Measurements from ENCODE around the gene CLRN3.

CLRN3 gene, protein sequence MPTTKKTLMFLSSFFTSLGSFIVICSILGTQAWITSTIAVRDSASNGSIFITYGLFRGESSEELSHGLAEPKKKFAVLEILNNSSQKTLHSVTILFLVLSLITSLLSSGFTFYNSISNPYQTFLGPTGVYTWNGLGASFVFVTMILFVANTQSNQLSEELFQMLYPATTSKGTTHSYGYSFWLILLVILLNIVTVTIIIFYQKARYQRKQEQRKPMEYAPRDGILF

DNA sequence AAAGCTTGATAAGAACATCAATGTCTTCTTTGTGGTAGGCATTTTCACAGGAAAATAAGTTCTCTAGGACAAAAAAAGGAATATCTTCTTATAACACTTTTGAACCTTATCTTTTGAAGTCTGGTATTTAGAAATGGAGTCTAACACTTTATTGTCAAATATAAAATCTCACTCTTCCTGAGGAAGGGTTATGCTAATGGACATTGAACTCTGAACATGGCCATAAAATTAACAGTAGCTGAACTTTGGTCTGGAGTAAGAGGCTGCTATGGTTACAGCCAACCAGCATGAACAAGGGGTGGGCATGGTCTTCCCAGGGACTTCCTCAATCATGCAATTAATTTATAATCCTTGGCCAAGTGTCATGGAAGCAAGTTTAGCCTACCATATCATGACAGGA lies at the start of gene CLRN3:
Gene CLRN3 (minus strand): TSS at position 199 of the 400 bp plus-strand sequence. CDS start 157 bp downstream, at position 42.
- DNase-seq (ENCODE audit: low read depth, low spot score) = no peak
- no peak within 1 kb of the TSS for H3K4me3 ChIP-seq (ENCODE audit: low read depth, low read length)
- TF ChIP-seq, protein P1, sequence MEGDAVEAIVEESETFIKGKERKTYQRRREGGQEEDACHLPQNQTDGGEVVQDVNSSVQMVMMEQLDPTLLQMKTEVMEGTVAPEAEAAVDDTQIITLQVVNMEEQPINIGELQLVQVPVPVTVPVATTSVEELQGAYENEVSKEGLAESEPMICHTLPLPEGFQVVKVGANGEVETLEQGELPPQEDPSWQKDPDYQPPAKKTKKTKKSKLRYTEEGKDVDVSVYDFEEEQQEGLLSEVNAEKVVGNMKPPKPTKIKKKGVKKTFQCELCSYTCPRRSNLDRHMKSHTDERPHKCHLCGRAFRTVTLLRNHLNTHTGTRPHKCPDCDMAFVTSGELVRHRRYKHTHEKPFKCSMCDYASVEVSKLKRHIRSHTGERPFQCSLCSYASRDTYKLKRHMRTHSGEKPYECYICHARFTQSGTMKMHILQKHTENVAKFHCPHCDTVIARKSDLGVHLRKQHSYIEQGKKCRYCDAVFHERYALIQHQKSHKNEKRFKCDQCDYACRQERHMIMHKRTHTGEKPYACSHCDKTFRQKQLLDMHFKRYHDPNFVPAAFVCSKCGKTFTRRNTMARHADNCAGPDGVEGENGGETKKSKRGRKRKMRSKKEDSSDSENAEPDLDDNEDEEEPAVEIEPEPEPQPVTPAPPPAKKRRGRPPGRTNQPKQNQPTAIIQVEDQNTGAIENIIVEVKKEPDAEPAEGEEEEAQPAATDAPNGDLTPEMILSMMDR (IDR thresholded peaks at IDR 0.05; ENCODE audit: insufficient read depth, low read length, missing control alignments) = no peak
- ChIA-PET POLR2A (no interaction called here), CTCF (no interaction called here)

DNA sequence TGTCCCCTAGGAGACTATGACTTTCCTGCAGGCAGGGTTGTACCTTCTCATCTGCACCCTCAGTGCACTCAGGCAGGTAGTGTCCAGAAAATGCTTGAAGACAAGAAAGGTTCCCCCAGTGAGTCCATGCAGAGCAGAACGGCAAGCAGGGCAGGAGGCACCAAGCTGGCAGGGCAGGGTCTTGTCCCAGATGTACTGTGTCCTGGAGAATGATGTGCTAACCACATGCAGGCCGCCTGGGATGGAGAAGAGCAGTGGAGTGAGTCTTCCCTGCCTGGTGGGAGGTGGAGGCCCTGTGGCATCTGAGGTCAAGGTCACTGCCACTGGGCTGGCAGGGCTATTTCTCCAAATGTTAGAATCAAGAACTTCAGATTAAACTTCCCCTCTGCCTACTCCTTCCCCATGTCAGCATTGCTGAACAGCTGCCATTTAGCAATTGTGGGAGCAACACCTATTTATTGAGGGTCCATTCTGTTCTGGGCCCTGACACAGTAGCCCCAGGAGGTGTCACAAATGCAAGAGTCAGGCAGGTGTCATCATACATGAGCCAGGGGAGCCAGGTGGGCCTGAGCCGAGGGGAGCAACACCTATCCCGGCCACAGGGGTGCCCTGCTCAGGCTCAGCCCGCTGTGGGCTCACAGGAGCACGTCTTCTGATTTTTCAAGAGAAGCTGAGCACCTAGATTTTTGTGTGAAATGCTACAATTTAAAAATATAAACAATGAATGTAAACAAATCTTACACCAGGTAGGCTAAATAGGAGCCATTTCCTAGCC lies 48.3 kb upstream of the CLRN3 start:
- no peak overlapping the region for H3K4me3 ChIP-seq (ENCODE audit: low read depth, low read length)
- POLR2A ChIA-PET = interaction anchor here (0.6 kb wide), 1 partner anchor 1218 kb away, joined by 3 read pairs; no protein-coding TSS in a partner anchor
- DNase-seq (ENCODE audit: low read depth, low spot score) = no peak
- TF ChIP-seq, protein P1 (IDR thresholded peaks at IDR 0.05; ENCODE audit: insufficient read depth, low read length, missing control alignments) = no peak
- CTCF ChIA-PET = no interaction called here

DNA sequence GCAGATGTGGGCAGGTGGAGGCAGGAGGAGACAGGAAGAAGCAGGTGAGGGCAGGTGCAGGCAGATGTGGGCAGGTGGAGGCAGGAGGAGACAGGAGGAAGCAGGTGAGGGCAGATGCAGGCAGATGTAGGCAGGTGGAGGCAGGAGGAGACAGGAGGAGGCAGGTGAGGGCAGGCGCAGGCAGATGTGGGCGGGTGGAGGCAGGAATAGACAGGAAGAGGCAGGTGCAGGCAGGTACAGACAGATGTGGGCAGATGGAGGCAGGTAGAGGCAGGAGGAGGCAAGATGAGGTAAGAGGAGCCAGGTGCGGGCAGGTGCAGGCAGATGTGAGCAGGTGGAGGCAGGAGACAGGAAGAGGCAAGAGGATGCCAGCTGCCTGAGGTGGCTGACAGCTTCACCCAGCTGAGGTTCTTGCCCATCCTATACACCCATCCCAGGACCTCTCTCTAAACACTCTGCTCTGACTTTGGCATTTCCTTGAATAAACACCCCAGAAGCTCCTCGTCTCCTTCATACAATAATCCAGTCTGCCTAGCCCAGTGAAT lies 47.1 kb upstream of the CLRN3 start:
- TF ChIP-seq, protein P1 (IDR thresholded peaks at IDR 0.05; ENCODE audit: insufficient read depth, low read length, missing control alignments) = no peak
- ChIA-PET POLR2A (no interaction called here), CTCF (no interaction called here)
- no peak overlapping the region for H3K4me3 ChIP-seq (ENCODE audit: low read depth, low read length)
- no peak for DNase-seq (ENCODE audit: low read depth, low spot score)

DNA sequence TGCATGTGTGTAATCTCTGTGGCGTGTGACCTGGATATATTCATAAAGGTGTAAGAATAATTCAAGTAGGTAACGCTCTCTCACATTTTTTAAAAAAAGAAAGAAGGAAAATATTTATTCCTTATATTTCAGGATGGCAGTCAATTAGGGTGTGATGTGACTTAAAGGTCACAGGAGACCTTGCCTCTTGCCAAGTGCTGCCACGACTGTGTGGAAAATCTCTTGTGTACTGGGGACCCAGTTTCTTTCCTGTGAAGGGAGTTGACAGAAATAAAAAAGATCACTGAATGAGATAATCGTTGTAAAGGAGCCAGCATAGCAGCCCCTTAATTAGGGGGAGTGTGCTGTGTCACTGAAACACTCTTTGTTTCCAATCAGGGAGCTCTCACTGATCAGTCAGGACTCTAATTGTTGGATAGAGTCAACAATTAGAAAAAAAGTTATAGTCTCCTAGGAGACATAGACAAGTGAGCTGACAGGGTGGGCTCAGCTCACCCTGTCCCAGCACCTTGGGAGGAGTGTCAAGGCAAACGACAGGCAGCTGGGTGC lies 45.2 kb upstream of the CLRN3 start:
- H3K4me3 ChIP-seq (ENCODE audit: low read depth, low read length) = no peak overlapping the region
- CTCF ChIA-PET = no interaction called here
- POLR2A ChIA-PET = no interaction called here
- TF ChIP-seq, protein P1 (IDR thresholded peaks at IDR 0.05; ENCODE audit: insufficient read depth, low read length, missing control alignments) = no peak
- no peak for DNase-seq (ENCODE audit: low read depth, low spot score)

DNA sequence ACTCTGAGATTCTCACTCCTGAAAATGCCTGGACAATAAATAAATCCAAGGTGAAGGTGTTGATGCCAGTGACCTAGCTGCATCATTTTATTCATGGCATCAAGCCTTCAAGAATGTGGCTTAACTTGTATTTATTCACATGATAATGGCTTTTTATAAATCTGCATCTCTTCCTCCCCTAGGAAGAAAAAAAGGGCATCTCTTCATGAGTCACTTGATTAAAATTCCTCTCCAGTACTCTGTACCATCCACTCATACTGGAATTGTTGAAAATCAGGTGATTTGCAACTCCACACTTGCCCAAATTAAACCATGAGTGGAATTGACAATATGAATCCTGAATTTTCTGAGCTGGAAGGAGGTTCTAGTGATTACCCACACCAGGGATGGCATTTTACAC lies 44.3 kb upstream of the CLRN3 start:
- TF ChIP-seq, protein P1 (IDR thresholded peaks at IDR 0.05; ENCODE audit: insufficient read depth, low read length, missing control alignments) = no peak
- CTCF ChIA-PET = no interaction called here
- no peak overlapping the region for H3K4me3 ChIP-seq (ENCODE audit: low read depth, low read length)
- POLR2A ChIA-PET = no interaction called here
- no peak for DNase-seq (ENCODE audit: low read depth, low spot score)

DNA sequence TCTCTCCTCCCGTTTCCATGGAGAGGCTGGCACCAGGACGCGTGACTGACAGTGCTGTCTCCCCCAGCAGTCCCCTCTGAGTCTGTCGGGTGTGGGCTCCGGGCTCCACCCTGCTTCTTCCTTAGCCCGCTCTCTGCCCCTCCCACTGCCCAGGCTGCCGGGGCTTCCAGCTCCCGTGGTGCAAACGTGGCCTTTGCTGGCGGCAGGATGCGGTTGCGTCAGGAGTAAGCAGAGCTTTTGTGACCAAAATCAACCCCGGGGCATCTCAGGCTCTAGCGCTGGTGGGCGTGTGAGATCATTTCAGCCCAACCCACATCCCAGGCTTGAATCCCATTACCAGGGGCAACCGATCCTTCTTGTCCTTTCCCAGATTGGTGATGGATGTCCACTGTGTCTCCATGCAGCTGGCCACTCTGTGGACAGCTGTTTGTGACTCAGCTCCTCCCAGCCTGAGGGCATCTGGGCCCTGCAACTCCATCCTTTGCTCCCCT lies 42.4 kb upstream of the CLRN3 start:
- ChIA-PET POLR2A (no interaction called here), CTCF (no interaction called here)
- TF ChIP-seq, protein P1 (IDR thresholded peaks at IDR 0.05; ENCODE audit: insufficient read depth, low read length, missing control alignments) = no peak
- DNase-seq (ENCODE audit: low read depth, low spot score) = no peak
- H3K4me3 ChIP-seq (ENCODE audit: low read depth, low read length) = no peak overlapping the region

Measured in AG04449 (cell line).